SU-DHL-6 (cell line): Measurements from ENCODE around the gene LCP1.
A peak's percentile ranks its signal among the peaks of the same experiment; 100 is the strongest.

ENCODE experiments used
- H2AFZ ChIP-seq: fragments of 200-600 bp; sonication (generic); 2 replicates; pipeline ENCODE4 v1.6.1; 2014; ENCODE audit warnings: low read depth, mild to moderate bottlenecking, moderate library complexity, mixed read lengths, antibody characterized with exemption, low read length; ENCODE audit not compliant: severe bottlenecking
- H3F3A ChIP-seq: fragments of 200-600 bp; shearing (Covaris generic); 2 replicates; pipeline ENCODE4 v1.6.0; 2016; ENCODE audit warnings: antibody characterized with exemption, mild to moderate bottlenecking; ENCODE audit not compliant: insufficient read depth
- H3K27ac ChIP-seq: fragments of 200-600 bp; sonication (generic); 2 replicates; pipeline ENCODE4 v1.5.1; 2016; ENCODE audit warnings: low read depth, mild to moderate bottlenecking, low read length, moderate library complexity, mixed read lengths
- H3K27me3 ChIP-seq: fragments of 200-600 bp; sonication (generic), shearing (Covaris generic); 2 replicates; pipeline ENCODE4 v1.6.0; 2014; ENCODE audit warnings: mild to moderate bottlenecking, low read length
- H3K36me3 ChIP-seq: fragments of 200-600 bp; sonication (generic); 2 replicates; pipeline ENCODE4 v1.6.1; 2014; ENCODE audit warnings: mild to moderate bottlenecking, low read length, mixed read lengths
- H3K4me2 ChIP-seq: fragments of 300-600, 200-600 bp; shearing (Covaris generic), sonication (generic); 2 replicates; pipeline ENCODE4 v1.6.0; 2014; ENCODE audit warnings: low read length, low read depth, mild to moderate bottlenecking; ENCODE audit not compliant: poor library complexity, severe bottlenecking
- H3K4me3 ChIP-seq: fragments of 200-600 bp; sonication (generic); 2 replicates; pipeline ENCODE4 v1.5.1; 2014; ENCODE audit warnings: antibody characterized with exemption, low read length, mild to moderate bottlenecking, mixed read lengths; ENCODE audit not compliant: insufficient read depth, poor library complexity, severe bottlenecking
- H3K79me2 ChIP-seq: fragments of 200-600 bp; sonication (generic); 2 replicates; pipeline ENCODE4 v1.6.1; 2014; ENCODE audit warnings: mild to moderate bottlenecking, low read length, moderate library complexity; ENCODE audit not compliant: insufficient read depth
- H3K9ac ChIP-seq: fragments of 200-600 bp; sonication (generic); 2 replicates; pipeline ENCODE4 v1.7.0; 2014; ENCODE audit warnings: mild to moderate bottlenecking, low read length
- H3K9me2 ChIP-seq: fragments of 200-600 bp; sonication (generic); replicated peaks from 2 replicates; pipeline ENCODE4 v1.6.1; 2014; ENCODE audit warnings: low read length; ENCODE audit not compliant: insufficient read depth
- H3K9me3 ChIP-seq: fragments of 200-600 bp; sonication (generic); 2 replicates; pipeline ENCODE4 v1.6.1; 2014; ENCODE audit warnings: low read length, mixed read lengths; ENCODE audit not compliant: insufficient read depth
- H4K20me1 ChIP-seq: fragments of 200-600 bp; sonication (generic); 2 replicates; pipeline ENCODE4 v1.6.1; 2014; ENCODE audit warnings: low read depth, mild to moderate bottlenecking, antibody characterized with exemption, low read length, moderate library complexity, mixed read lengths
- CTCF ChIP-seq: fragments of 200-600 bp; sonication (generic); IDR thresholded peaks from one replicate; pipeline ENCODE4 v1.5.1; 2017; ENCODE audit warnings: antibody characterized with exemption, mild to moderate bottlenecking, low read length, moderate library complexity; ENCODE audit not compliant: insufficient read depth, poor library complexity, severe bottlenecking
- EZH2phosphoT487 ChIP-seq: fragments of 200-600 bp; sonication (generic), shearing (Covaris generic); conservative IDR thresholded peaks from 2 replicates; pipeline ENCODE4 v1.6.1; 2018; ENCODE audit warnings: mild to moderate bottlenecking, antibody characterized with exemption, low read length, moderate library complexity, mixed read lengths

Gene LCP1

GRCh38 chr13:46173656-46174055 is 8.3 kb downstream of the LCP1 start:
- peak overlapping the region; percentile 99 for H3K27ac ChIP-seq
- H3F3A ChIP-seq, result peaks cover 100% of the 10 kb centered on the region
- peak overlapping the region; percentile 98 for H3K4me2 ChIP-seq

GRCh38 chr13:46172531-46172991 is 9.4 kb downstream of the LCP1 start:
- H3K4me3 ChIP-seq, result peak overlapping the region; percentile 41
- H3F3A ChIP-seq, result peaks cover 99% of the 10 kb centered on the region
- no peaks in the 10 kb centered on the region for H3K9me3 ChIP-seq
- peaks cover 58% of the 10 kb centered on the region for H4K20me1 ChIP-seq
- peak overlapping the region; percentile 98 for H3K4me2 ChIP-seq
- H3K9me2 ChIP-seq, result no peaks in the 10 kb centered on the region
- TF ChIP-seq CTCF, result no peak
- no peak for TF ChIP-seq EZH2phosphoT487
- H3K27ac ChIP-seq, result peak overlapping the region; percentile 99
- peaks cover 100% of the 10 kb centered on the region for H3K79me2 ChIP-seq
- H2AFZ ChIP-seq, result no peak overlapping the region
- H3K36me3 ChIP-seq, result peaks cover 19% of the 10 kb centered on the region
- H3K27me3 ChIP-seq, result no peaks in the 10 kb centered on the region
- H3K9ac ChIP-seq, result peak overlapping the region; percentile 90; the same call in 1 of the 2 replicates

More at GRCh38 chr13:46173656-46174055, 8.3 kb downstream of the LCP1 start:
- Histone ChIP-seq H3K9me3 (no peaks in the 10 kb centered on the region), H3K79me2 (peaks cover 100% of the 10 kb centered on the region), H3K36me3 (peaks cover 30% of the 10 kb centered on the region), H3K9me2 (no peaks in the 10 kb centered on the region), H3K4me3 (peak overlapping the region; percentile 17), H4K20me1 (peaks cover 60% of the 10 kb centered on the region), H3K9ac (peak overlapping the region; percentile 90), H3K27me3 (no peaks in the 10 kb centered on the region), H2AFZ (no peak overlapping the region)
- TF ChIP-seq EZH2phosphoT487 (no peak), CTCF (no peak)

GRCh38 chr13:46171739-46172138 is 10.2 kb downstream of the LCP1 start:
- no peak for TF ChIP-seq EZH2phosphoT487
- no peak for TF ChIP-seq CTCF
- no peaks in the 10 kb centered on the region for H3K9me2 ChIP-seq
- H3K36me3 ChIP-seq, result peaks cover 18% of the 10 kb centered on the region
- no peaks in the 10 kb centered on the region for H3K9me3 ChIP-seq
- peak overlapping the region; percentile 98 for H3K4me2 ChIP-seq
- peak overlapping the region; percentile 29 for H3K4me3 ChIP-seq
- peaks cover 100% of the 10 kb centered on the region for H3K79me2 ChIP-seq
- peak overlapping the region; percentile 90 for H3K9ac ChIP-seq
- no peak overlapping the region for H2AFZ ChIP-seq
- H4K20me1 ChIP-seq, result peaks cover 66% of the 10 kb centered on the region
- no peaks in the 10 kb centered on the region for H3K27me3 ChIP-seq
- peaks cover 99% of the 10 kb centered on the region for H3F3A ChIP-seq
- peak overlapping the region; percentile 99 for H3K27ac ChIP-seq
